ENCODE data around the gene POU2F3. TPM values are rescaled to one million over a fixed set of nuclear protein-coding genes. Genes with fewer than 3 reads are reported as not detected.

The POU2F3 gene
- total and polyA plus RNA-seq, 2 experiments from 2014 or later = not detected

DNA sequence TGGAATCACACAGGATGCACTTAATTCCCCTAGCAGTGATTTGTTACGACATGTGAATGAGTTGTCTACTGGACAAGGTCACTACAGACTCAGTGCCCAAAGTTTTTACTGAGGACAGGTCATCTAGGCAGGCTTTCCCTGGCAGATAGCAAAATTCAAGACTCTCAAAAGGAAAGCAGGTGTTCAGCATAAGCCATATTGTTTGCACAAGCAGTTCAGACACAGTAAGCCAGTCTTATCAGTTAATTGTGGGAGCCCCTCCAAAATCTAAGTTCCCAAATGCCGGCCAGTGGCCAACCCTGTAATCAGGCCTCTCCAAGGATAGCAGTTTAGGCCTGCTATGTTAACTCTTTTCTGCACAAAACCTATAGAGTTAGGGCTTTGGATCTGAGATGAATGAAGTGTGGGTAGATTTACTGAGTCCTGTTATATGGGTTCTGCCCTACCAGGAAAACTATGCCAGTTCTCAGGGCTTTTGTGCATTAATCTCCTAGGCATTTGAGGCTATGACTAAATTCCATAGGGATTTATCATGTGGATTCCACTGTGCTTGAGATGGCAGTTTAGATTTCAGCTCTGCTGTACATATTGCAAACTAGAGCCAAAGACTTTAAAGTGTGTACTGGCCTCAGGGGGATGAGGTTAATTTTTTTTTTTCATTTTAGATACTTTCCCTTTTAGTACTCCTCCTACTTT lies 91.5 kb downstream of the POU2F3 start:
- H3K27me3 ChIP-seq = no peaks in the 10 kb centered on the region
- H3K4me3 ChIP-seq = no peak overlapping the region
- H3K4me1 ChIP-seq (ENCODE audit: insufficient read depth) = peaks cover 25% of the 10 kb centered on the region
- TF ChIP-seq EZH2phosphoT487 (IDR thresholded peaks at IDR 0.05; ENCODE audit: low read depth, severe bottlenecking, unreplicated experiment) = no peak
- peak overlapping the region; percentile 56 for H3K27ac ChIP-seq
- H3K9me3 ChIP-seq (ENCODE audit: low read depth) = no peaks in the 10 kb centered on the region
- peak overlapping the region; percentile 25 for H3K4me2 ChIP-seq
- DNase-seq (ENCODE audit: low spot score) = no peak
- no peak overlapping the region for H2AFZ ChIP-seq
- 40% methylated on average over 2 of the region's 2 CpGs for whole genome bisulfite sequencing (ENCODE audit: low lambda C conversion rate, missing lambda C conversion rate)
- H4K20me1 ChIP-seq (ENCODE audit: insufficient read depth, poor library complexity, severe bottlenecking) = no peaks in the 10 kb centered on the region
- H3K36me3 ChIP-seq (replicated peaks; ENCODE audit: insufficient read depth, low read depth) = no peaks in the 10 kb centered on the region
- H3K79me2 ChIP-seq = no peaks in the 10 kb centered on the region
- no peaks in the 10 kb centered on the region for H3K9me2 ChIP-seq (replicated peaks; ENCODE audit: insufficient read depth)

DNA sequence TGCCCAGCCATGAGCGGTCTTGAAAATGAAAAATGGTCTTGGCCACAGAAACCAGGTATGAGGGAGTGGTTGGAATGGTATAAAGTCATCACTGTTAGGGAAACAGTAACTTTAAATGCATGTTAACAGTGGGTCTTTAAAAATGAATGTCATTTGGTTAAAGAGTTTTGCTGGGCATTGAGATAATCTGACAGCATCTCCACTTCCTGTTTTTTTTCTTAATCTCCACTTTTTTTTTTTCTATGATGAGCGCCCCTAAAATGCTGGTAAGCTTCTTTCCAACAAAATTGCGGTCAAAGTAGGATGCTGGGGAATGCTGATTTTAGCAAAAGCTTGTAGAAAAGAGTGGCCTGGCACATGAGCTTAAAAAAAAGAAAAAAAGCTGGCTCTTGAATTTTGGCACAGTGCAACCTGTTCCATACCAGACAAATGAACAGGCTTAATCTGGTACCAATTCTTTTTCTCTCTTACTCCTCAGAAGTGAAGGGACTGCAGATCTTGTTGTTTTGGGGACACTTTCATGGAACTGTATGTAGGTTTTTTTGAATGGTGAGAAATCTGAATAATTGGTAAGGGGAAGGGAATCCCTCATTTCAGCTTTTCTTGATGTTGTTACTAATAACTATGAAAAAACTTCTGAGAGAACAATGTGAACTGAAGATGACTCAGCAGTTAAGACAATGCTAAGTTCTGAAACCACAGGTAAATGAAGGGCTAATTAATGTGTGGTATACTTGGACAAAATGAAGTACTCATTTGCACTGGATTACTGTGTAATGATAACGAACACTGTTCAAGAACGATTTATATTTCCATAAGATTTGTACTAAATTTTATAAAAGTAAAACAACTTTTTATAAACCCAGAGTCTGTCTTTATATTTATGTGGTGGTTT lies 93.1 kb downstream of the POU2F3 start:
- Histone ChIP-seq H3K9me3 (ENCODE audit: low read depth) (no peaks in the 10 kb centered on the region), H4K20me1 (ENCODE audit: insufficient read depth, poor library complexity, severe bottlenecking) (peaks cover 11% of the 10 kb centered on the region), H3K79me2 (peaks cover 14% of the 10 kb centered on the region), H3K4me1 (ENCODE audit: insufficient read depth) (peaks cover 13% of the 10 kb centered on the region), H3K4me2 (no peak overlapping the region), H3K4me3 (no peak overlapping the region), H3K36me3 (replicated peaks; ENCODE audit: insufficient read depth, low read depth) (no peaks in the 10 kb centered on the region), H3K27me3 (no peaks in the 10 kb centered on the region), H2AFZ (no peak overlapping the region), H3K27ac (no peak overlapping the region), H3K9me2 (replicated peaks; ENCODE audit: insufficient read depth) (no peaks in the 10 kb centered on the region)
- no peak for TF ChIP-seq EZH2 (IDR thresholded peaks at IDR 0.05; ENCODE audit: borderline replicate concordance)
- TF ChIP-seq EZH2phosphoT487 (IDR thresholded peaks at IDR 0.05; ENCODE audit: low read depth, severe bottlenecking, unreplicated experiment) = no peak
- TF ChIP-seq, protein P1, sequence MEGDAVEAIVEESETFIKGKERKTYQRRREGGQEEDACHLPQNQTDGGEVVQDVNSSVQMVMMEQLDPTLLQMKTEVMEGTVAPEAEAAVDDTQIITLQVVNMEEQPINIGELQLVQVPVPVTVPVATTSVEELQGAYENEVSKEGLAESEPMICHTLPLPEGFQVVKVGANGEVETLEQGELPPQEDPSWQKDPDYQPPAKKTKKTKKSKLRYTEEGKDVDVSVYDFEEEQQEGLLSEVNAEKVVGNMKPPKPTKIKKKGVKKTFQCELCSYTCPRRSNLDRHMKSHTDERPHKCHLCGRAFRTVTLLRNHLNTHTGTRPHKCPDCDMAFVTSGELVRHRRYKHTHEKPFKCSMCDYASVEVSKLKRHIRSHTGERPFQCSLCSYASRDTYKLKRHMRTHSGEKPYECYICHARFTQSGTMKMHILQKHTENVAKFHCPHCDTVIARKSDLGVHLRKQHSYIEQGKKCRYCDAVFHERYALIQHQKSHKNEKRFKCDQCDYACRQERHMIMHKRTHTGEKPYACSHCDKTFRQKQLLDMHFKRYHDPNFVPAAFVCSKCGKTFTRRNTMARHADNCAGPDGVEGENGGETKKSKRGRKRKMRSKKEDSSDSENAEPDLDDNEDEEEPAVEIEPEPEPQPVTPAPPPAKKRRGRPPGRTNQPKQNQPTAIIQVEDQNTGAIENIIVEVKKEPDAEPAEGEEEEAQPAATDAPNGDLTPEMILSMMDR (IDR thresholded peaks at IDR 0.05; ENCODE audit: poor library complexity) = no peak
- DNase-seq (ENCODE audit: low spot score) = no peak
- 96% methylated on average over 5 of the region's 5 CpGs for WGBS (ENCODE audit: low lambda C conversion rate, missing lambda C conversion rate)

DNA sequence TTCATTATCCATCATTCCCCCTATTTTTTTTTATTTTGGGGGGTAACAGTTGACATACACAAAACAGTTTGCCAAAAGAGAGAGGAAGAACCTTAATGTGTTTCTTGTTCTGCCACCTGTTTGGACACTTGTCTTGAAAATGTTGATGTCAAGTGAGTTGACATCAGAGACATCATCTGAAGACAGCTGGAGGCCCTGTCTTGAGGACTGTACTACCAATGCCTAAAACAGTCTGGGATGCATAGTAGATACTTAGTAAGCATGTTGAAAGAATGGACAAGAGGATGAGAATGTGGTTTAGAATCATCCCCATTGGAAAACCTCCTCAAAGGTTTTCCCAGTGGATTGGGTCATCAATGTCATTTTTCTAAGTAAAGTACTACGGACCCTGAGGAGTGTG lies 93.9 kb downstream of the POU2F3 start:
- no peak overlapping the region for H3K27ac ChIP-seq
- H3K9me2 ChIP-seq (replicated peaks; ENCODE audit: insufficient read depth) = no peaks in the 10 kb centered on the region
- H3K9me3 ChIP-seq (ENCODE audit: low read depth) = no peaks in the 10 kb centered on the region
- H3K36me3 ChIP-seq (replicated peaks; ENCODE audit: insufficient read depth, low read depth) = no peaks in the 10 kb centered on the region
- peaks cover 18% of the 10 kb centered on the region for H4K20me1 ChIP-seq (ENCODE audit: insufficient read depth, poor library complexity, severe bottlenecking)
- TF ChIP-seq, protein P1 (IDR thresholded peaks at IDR 0.05; ENCODE audit: poor library complexity) = no peak
- TF ChIP-seq EZH2 (IDR thresholded peaks at IDR 0.05; ENCODE audit: borderline replicate concordance) = no peak
- TF ChIP-seq EZH2phosphoT487 (IDR thresholded peaks at IDR 0.05; ENCODE audit: low read depth, severe bottlenecking, unreplicated experiment) = no peak
- no peak for DNase-seq (ENCODE audit: low spot score)
- WGBS (ENCODE audit: low lambda C conversion rate, missing lambda C conversion rate) = 93% methylated on average over 1 of the region's 1 CpG
- peaks cover 21% of the 10 kb centered on the region for H3K79me2 ChIP-seq
- H3K4me2 ChIP-seq = no peak overlapping the region
- no peaks in the 10 kb centered on the region for H3K27me3 ChIP-seq
- H2AFZ ChIP-seq = no peak overlapping the region
- H3K4me1 ChIP-seq (ENCODE audit: insufficient read depth) = peaks cover 17% of the 10 kb centered on the region
- H3K4me3 ChIP-seq = no peak overlapping the region

DNA sequence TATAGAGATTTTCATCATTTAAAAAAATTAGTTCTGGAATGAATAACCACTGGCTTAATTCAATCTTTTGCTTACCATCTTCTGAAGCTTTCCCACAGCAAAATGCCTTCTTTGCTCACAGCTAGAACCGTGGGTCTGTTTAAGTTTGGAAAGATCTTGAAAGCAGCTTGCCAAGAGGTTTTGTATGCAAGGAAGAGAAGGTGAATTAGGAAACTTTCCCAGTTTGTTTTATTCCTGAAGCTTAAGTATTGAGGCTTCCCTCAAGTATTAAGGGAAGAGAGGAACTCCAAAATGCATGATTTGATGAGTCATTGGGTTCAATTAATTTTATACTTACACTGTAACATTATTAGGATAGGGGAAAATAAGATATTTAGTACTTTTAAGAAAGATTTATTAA lies 94.4 kb downstream of the POU2F3 start:
- no peak for DNase-seq (ENCODE audit: low spot score)
- no peak overlapping the region for H3K4me2 ChIP-seq
- peaks cover 24% of the 10 kb centered on the region for H4K20me1 ChIP-seq (ENCODE audit: insufficient read depth, poor library complexity, severe bottlenecking)
- H3K9me2 ChIP-seq (replicated peaks; ENCODE audit: insufficient read depth) = no peaks in the 10 kb centered on the region
- 53% methylated on average over 1 of the region's 1 CpG for WGBS (ENCODE audit: low lambda C conversion rate, missing lambda C conversion rate)
- H3K36me3 ChIP-seq (replicated peaks; ENCODE audit: insufficient read depth, low read depth) = no peaks in the 10 kb centered on the region
- TF ChIP-seq, protein P1 (IDR thresholded peaks at IDR 0.05; ENCODE audit: poor library complexity) = no peak
- TF ChIP-seq EZH2 (IDR thresholded peaks at IDR 0.05; ENCODE audit: borderline replicate concordance) (no peak), EZH2phosphoT487 (IDR thresholded peaks at IDR 0.05; ENCODE audit: low read depth, severe bottlenecking, unreplicated experiment) (no peak)
- no peak overlapping the region for H3K4me3 ChIP-seq
- H3K9me3 ChIP-seq (ENCODE audit: low read depth) = no peaks in the 10 kb centered on the region
- H3K4me1 ChIP-seq (ENCODE audit: insufficient read depth) = peaks cover 22% of the 10 kb centered on the region
- H3K27ac ChIP-seq = no peak overlapping the region
- no peaks in the 10 kb centered on the region for H3K27me3 ChIP-seq
- no peak overlapping the region for H2AFZ ChIP-seq
- H3K79me2 ChIP-seq = peaks cover 27% of the 10 kb centered on the region
